Inflammatory macrophage treated with lipopolysaccharide for 1 hour (primary cell): ENCODE results near the gene MXRA7.
"Not testable (repeated sequence)": the region's sequence is repeated elsewhere in the genome, so short reads cannot be mapped to it uniquely, and the experiment has no call there.

ENCODE experiments used
- DNase-seq, 2 donors: peaks; one replicate each; pipeline ENCODE4 v3.0.0-alpha.2; 2020 to 2022

The MXRA7 gene

GRCh38 chr17:76735586-76736348, 25.0 kb upstream of the MXRA7 start:
- no peak for DNase-seq

- peak in 1 of 2 donors; percentile 25 for DNase-seq
Measured at GRCh38 chr17:76735006-76735405, 24.2 kb upstream of the MXRA7 start.

GRCh38 chr17:76734080-76734840, 23.5 kb upstream of the MXRA7 start:
- DNase-seq, result peak in 1 of 2 donors; percentile 44

- DNase-seq, result no peak
Measured at GRCh38 chr17:76733618-76733957, 22.8 kb upstream of the MXRA7 start.

GRCh38 chr17:76732734-76733617, 22.2 kb upstream of the MXRA7 start:
- DNase-seq, result no peak

GRCh38 chr17:76731800-76732733, 21.3 kb upstream of the MXRA7 start:
- not testable (repeated sequence) for DNase-seq

- peak; percentile 44 to 69 for DNase-seq
Measured at GRCh38 chr17:76727745-76728456, 17.1 kb upstream of the MXRA7 start.

- DNase-seq, result peak; percentile 36 to 44
Measured at GRCh38 chr17:76726776-76727718, 16.3 kb upstream of the MXRA7 start, which contains the start of gene METTL23. Gene METTL23 (plus strand): TSS chr17:76726839. CDS start chr17:76729711, 2,872 bp downstream.

GRCh38 chr17:76726231-76726775, 15.5 kb upstream of the MXRA7 start, which contains the start of gene JMJD6:
Gene JMJD6 (minus strand): TSS chr17:76726606. CDS start chr17:76726475, 131 bp downstream.
- peak; percentile 94 for DNase-seq

- DNase-seq, result peak; percentile 61 to 73
Measured at GRCh38 chr17:76725580-76726230, 14.9 kb upstream of the MXRA7 start.

GRCh38 chr17:76723812-76724211, 13.0 kb upstream of the MXRA7 start:
- DNase-seq, result no peak

GRCh38 chr17:76722977-76723376, 12.2 kb upstream of the MXRA7 start:
- DNase-seq, result not testable (repeated sequence)

GRCh38 chr17:76722279-76722678, 11.5 kb upstream of the MXRA7 start:
- DNase-seq, result no peak

GRCh38 chr17:76721463-76721862, 10.7 kb upstream of the MXRA7 start:
- no peak for DNase-seq

GRCh38 chr17:76720941-76721340, 10.2 kb upstream of the MXRA7 start:
- DNase-seq, result no peak

- no peak for DNase-seq
Measured at GRCh38 chr17:76720211-76720610, 9.4 kb upstream of the MXRA7 start.

GRCh38 chr17:76718516-76718915, 7.8 kb upstream of the MXRA7 start:
- no peak for DNase-seq

- no peak for DNase-seq
Measured at GRCh38 chr17:76716839-76717215, 6.1 kb upstream of the MXRA7 start.
